KBM-7 (cell line): ENCODE measurements around the gene EDAR.

Source experiments
- DNase-seq: peaks from one replicate; pipeline ENCODE4 v3.0.0-alpha.2; 2015
- in situ Hi-C: fragments of 300-500 bp; cut with MboI; formaldehyde crosslinking; loops from 2 replicates; pipeline ENCODE4 v1.14.3; 2020; ENCODE audit warnings: low sequenced_read_pairs, low pct_unique_long_range_greater_than_20kb, mixed read lengths

The EDAR gene

GRCh38 chr2:108988796-108989713, at the start of gene EDAR:
TSS of gene EDAR (minus strand) at chr2:108989220. CDS start at chr2:108931014, 58,206 bp downstream.
- in situ Hi-C loops = no loop called here
- DNase-seq = peak; percentile 12

- in situ Hi-C loops = no loop called here
Measured at GRCh38 chr2:109033171-109033570, 44.2 kb upstream of the EDAR start.

DNA sequence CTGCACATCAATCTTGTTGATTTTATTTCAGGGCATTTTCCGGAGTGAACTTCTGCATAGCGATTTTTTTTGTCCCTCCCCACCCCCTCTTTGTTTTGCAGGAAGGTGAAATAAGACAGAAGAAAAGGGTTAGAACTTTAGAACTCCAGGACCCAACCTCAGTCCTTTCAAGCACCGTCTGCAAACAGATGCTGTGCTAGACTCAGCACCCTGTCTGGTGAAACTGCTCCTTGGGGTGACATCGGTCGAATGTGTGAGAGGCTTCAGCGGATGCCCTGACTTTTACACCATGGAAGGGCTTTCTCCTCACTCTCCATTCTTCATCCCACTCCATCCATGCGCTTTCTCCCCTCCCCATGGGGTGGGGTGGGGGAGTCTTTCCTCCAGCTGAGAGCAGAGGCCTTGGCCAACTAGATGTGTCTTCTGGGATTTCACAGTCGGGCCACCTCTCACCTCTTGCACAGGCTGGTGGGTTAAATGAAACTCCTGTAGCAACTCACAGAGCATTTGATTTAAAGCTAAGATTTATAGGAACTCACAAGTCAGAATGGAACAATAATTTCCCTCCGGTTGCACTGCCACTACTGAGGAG, 43.3 kb upstream of the EDAR start:
- no peak for DNase-seq
- in situ Hi-C loops = no loop called here

More at GRCh38 chr2:109033171-109033570, 44.2 kb upstream of the EDAR start:
- no peak for DNase-seq

DNA sequence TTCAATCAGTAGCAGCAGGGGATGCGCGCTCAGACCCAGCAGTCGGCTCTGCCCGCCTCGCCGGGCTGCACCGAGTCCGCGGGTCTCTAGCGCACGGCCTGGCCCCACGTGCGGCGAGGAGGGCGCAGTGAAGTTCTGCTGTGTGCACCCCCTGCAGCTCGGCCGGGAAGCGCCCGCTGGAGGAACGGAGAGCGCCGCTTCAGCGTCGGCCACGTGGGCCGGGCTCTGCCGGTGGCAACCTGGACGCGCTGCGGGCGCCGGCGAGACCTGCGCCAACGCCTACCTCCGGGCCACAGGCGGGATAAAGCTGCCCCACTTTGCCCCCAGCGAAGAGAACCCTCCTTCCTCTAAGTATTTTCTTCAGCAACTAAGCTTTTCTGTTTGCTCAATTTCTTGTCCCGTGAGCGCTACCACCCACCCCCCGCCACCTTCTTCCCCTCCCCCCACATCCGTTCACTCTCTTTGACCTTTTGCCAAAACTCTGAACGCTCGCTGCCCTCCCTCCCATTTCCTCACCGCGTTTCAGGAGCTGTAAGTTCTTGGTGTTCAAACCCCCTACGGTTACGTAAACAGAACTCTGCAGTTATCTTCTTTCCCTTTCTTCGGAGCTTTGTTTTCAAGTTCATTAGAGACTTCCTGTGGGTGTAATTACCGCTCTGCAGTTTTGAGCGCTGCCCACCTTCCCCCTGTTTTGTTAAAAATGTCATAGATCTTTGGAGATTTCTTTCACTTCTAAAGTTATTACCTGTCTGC, 42.6 kb upstream of the EDAR start:
- in situ Hi-C loops = no loop called here
- DNase-seq = peak; percentile 86

DNA sequence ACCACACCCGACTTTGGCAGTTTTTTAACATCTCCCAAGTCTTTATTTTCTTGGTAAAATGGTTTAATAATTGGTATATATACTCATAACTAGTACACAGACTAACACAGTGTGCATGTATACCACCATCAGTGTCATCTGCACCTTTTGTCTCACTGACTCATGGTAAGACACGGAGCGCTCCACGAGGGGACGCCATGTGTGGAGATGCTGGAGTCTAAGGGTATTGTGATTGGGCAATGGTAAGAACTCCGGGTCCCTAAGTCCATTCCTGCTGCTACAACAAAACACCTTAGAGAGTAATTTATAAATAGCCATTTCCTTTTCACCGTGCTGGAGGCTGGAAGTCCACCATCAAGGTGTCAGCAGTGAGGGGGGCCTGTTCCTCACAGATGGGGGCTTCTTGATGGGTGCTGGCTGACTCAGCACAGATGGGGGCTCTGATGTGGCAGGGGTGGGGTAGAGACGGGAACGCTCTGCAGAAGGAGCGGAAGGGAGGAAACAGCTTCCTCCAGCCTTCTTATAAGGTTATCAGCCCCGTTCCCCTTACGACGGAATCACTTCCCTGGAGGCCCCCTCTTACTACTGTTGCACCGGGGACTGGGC, 42.0 kb upstream of the EDAR start:
- no peak for DNase-seq
- in situ Hi-C loops = no loop called here

DNA sequence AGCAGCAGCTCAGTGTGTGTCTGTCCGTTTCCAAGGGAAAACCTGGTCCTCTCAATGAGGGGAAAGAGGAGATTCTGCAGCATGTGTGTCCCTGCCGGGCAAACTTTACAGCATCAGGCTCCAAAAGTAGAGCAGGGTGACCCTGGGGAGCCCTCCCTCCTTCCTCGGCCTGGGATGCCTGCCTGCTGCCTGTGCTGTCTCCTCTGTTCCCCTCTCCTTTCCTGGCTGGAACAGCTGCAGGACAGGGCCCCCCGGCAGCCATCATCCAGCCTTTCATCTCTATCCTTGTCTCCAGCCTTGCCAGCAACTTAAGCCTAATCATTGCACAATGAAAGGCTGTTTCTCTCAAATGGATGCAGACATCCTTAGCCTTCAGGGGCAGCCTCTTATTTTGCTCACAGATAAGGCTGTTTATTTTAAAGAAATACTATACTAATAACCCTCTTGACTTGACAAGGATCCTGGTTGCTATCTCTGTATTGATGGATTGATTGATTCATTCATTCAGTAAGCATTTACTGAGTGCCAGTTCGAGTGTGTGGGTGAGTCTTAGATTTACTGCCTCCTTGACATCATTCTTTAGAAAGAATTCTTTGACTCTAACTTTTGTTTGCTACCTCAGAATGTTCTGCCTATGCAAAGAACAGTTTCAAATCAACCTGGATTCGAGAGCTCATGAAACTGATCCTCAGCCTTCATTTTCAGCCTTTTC, 40.6 kb upstream of the EDAR start:
- in situ Hi-C loops = no loop called here
- DNase-seq = no peak

DNA sequence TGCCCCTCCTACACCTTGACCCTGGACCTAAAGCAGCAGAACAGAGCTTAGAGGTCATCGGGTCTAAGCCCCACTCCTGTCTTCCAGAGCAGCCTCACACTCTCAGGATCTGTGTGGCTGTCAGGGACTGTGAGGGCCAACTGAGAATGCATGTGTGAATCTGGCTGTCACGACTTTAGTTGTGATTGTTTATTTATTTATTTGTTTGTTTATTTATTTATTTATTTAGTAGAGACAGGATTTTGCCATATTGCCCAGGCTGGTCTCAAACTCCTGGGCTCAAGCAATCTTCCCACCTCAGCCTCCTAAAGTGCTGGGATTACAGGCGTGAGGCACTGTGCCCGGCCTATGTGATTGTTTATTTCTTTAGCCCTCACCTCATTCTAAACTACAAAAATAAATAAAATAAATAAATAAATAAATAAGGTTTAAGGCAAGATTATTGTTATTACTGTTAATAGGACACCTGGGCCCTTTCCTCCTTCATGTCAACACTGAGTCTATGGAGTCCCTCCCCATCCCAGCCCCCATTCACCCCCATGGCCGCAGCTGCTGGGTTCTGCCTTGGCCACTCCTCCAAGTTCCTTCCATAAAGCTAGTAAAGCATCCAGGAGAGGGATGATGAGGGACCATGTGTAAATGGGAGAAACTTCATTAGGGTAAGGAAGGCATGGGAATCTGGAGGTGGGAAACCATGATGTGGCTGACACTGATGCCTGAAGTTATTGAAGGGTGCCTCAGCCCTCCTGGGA, 39.9 kb upstream of the EDAR start:
- in situ Hi-C loops = no loop called here

GRCh38 chr2:109028277-109028676, 39.3 kb upstream of the EDAR start:
- no peak for DNase-seq
- in situ Hi-C loops = no loop called here

More for the DNA sequence above, 39.9 kb upstream of the EDAR start:
- DNase-seq = no peak

DNA sequence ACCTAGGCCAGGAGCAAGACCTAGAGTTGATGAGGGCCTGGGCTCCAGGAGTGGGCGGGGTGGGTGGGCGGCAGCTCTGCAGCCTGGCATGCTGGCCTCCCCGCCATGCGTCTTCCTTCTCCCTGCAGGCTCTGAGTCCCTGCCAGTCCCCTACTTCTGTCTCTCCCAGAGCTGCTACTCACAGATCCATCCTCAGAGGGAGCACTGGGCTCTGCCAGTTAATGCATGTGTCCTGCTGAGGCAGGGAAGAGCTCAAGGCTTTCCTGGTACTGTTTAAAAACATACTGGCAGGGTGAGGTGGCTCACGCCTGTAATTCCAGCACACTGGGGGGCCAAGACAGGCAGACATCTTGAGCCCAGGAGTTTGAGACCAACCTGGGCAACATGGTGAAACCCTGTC, 38.7 kb upstream of the EDAR start:
- no peak for DNase-seq
- in situ Hi-C loops = no loop called here

DNA sequence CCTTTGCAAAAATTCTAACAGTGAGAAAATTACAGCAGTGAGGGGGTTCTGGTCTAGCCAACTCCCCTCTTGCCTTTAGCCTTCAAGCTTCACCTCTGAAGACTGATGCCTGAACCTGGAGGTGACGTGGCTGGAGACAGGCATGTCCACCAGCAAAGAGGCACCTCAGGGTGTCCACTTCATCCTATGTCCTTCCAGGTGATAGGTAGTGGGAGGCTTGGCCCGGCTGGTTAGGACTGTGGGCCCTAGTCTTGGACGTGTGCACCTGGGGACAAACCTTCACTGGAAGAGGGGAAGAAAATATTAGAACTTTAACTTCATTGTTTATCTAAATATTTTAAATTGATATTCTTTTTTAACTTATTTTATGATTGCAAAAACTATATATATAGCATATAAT, 35.5 kb upstream of the EDAR start:
- DNase-seq = no peak
- in situ Hi-C loops = no loop called here

DNA sequence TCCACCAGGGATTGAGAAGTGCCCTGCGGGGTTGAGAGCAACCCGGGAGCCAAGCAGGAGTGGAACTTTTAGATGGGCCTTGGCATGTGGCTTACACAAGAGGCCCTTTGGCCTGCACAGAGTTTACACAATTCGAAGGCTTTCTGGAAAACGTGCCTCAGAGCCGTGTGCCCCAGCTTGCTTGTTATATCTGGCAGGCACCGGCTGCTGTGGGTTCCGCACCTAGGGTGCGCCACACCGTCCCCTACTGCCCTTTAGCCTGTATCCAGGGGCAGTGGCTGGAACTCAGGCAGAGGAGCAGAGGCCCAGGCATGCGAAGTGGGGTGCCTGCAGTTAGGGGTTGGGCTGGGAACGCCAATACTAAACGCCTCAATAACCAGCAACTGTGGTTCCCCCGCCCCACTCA, 32.9 kb upstream of the EDAR start:
- in situ Hi-C loops = no loop called here
- DNase-seq = no peak

DNA sequence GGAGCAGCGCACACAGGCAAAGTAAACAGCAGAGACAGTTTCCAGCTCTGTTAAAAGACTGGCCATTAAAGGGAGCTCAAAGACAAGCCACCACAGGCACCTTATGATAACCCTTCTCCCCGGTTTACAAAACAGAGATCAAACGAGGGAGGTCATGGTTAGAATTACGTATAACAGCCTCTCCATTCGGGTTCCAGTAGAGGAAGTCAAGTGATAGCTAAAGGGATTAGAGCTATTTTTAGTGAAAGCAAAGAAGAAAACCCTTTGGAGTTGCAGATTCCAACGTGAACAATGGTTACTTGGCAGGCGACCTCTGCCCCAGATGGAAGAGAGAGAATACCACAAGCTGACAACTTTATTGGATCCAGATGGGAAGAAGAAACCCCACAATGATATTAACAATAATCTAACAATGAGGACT, 31.2 kb upstream of the EDAR start:
- in situ Hi-C loops = no loop called here
- peak; percentile 4 for DNase-seq

- in situ Hi-C loops = no loop called here
- DNase-seq = no peak
Measured at GRCh38 chr2:109018452-109018851, 29.4 kb upstream of the EDAR start.

DNA sequence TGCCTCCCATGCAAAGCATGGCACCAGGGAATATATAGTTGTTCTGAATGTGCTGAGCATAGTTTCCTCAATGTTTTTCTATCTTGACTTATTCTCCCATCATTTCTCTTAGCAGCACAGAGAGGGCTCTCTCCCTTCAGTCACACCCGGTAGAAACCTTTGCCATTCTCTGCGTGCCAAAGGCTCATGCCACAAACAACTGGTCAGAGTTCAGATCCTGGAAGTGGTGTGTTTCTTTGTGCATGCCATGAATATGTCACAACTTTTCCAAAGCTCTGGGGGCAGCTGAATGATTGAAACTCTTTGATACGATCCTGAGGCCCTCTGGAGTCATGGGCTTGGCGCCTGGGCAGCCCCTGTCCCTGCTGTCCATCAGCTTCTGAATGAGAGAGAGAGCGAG, 28.0 kb upstream of the EDAR start:
- DNase-seq = no peak
- in situ Hi-C loops = no loop called here

DNA sequence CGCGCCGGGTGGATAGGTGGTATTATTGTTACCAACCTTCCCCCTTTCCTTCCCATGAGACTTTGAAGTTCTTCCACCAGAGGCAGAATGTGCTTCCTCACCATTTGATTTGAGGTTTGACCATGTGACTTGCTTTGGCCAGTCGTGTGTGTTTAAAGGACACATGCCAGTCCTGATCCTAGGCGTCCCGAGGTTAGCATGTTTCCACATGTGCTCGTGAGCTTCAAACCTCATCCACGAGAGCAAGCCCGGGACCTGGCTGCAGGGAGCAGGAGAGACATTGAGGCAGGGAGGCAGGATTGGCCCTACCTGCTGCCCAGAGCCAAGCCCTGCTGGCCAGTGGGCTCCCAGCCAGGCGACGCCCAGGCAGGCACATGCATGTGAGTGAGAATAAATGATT, 27.4 kb upstream of the EDAR start:
- no peak for DNase-seq
- in situ Hi-C loops = no loop called here

GRCh38 chr2:109014476-109014875, 25.5 kb upstream of the EDAR start:
- in situ Hi-C loops = no loop called here

GRCh38 chr2:109013051-109013450, 24.0 kb upstream of the EDAR start:
- DNase-seq = no peak
- in situ Hi-C loops = no loop called here

More at GRCh38 chr2:109014476-109014875, 25.5 kb upstream of the EDAR start:
- no peak for DNase-seq

- DNase-seq = no peak
- in situ Hi-C loops = no loop called here
Measured at GRCh38 chr2:109009920-109010610, 21.0 kb upstream of the EDAR start.
